Mesothelial cell of epicardium (in vitro differentiated cells): ENCODE data around the gene MAPKBP1. TPM values are rescaled to one million over a fixed set of nuclear protein-coding genes. Genes with fewer than 3 reads are reported as not detected.

Source experiments
- DNase-seq, 2 experiments: peaks; one replicate each; pipeline ENCODE4 v3.0.0; 2021; ENCODE audit warnings: low spot score in 2 of 2; ENCODE audit not compliant: unreplicated experiment in 2 of 2
- H3K27ac Mint-ChIP-seq: 2 replicates; pipeline ENCODE4 v1.8.0; 2021; ENCODE audit warnings: mixed read lengths
- H3K27me3 Mint-ChIP-seq: 2 replicates; pipeline ENCODE4 v1.8.0; 2021; ENCODE audit warnings: low read depth, mixed read lengths
- H3K36me3 Mint-ChIP-seq: 2 replicates; pipeline ENCODE4 v1.8.0; 2021; ENCODE audit warnings: mixed read lengths
- H3K4me1 Mint-ChIP-seq: 2 replicates; pipeline ENCODE4 v1.8.0; 2021; ENCODE audit warnings: mixed read lengths
- H3K4me3 Mint-ChIP-seq: 2 replicates; pipeline ENCODE4 v1.8.0; 2021; ENCODE audit warnings: mild to moderate bottlenecking, moderate library complexity, mixed read lengths
- H3K9me3 Mint-ChIP-seq: 2 replicates; pipeline ENCODE4 v1.8.0; 2021; ENCODE audit warnings: mixed read lengths
- CTCF ChIP-seq: fragments of 200-600 bp; sonication (generic); IDR thresholded peaks from one replicate; pipeline ENCODE4 v1.5.0; 2021; ENCODE audit warnings: antibody characterized with exemption; ENCODE audit not compliant: unreplicated experiment
- total RNA-seq: library from RNA; stranded (reverse); gene quantifications from 3 replicates; pipeline ENCODE4 v1.2.1, GENCODE V29; 2021

MAPKBP1 gene
- total RNA-seq, 1 donor from 2014 or later: 40.8 TPM

GRCh38 chr15:41838400-41838897, 64.2 kb downstream of the MAPKBP1 start, which contains the start of gene PLA2G4B:
Gene PLA2G4B, plus strand, starts transcription at chr15:41838847. Its CDS starts 67 bp downstream, at chr15:41838914.
- H3K27me3 Mint-ChIP-seq: no peaks in the 10 kb centered on the region
- H3K4me3 Mint-ChIP-seq: no peak within 1 kb of the TSS
- H3K9me3 Mint-ChIP-seq: no peaks in the 10 kb centered on the region
- peaks cover 40% of the 10 kb centered on the region for H3K4me1 Mint-ChIP-seq
- peaks cover 6% of the 10 kb centered on the region for H3K36me3 Mint-ChIP-seq
- H3K27ac Mint-ChIP-seq: peak within 1 kb of the TSS; percentile 47
- no peak for DNase-seq
- no peak for TF ChIP-seq CTCF

- no peak for DNase-seq
- peaks cover 6% of the 10 kb centered on the region for H3K36me3 Mint-ChIP-seq
- H3K27me3 Mint-ChIP-seq: no peaks in the 10 kb centered on the region
- TF ChIP-seq CTCF: no peak
- no peak overlapping the region for H3K27ac Mint-ChIP-seq
- no peaks in the 10 kb centered on the region for H3K9me3 Mint-ChIP-seq
- peaks cover 32% of the 10 kb centered on the region for H3K4me1 Mint-ChIP-seq
- H3K4me3 Mint-ChIP-seq: no peak overlapping the region
Measured at GRCh38 chr15:41839781-41840491, 65.7 kb downstream of the MAPKBP1 start.

GRCh38 chr15:41840673-41841072, 66.4 kb downstream of the MAPKBP1 start:
- Mint-ChIP-seq H3K4me1 (peaks cover 32% of the 10 kb centered on the region), H3K9me3 (no peaks in the 10 kb centered on the region), H3K36me3 (peaks cover 6% of the 10 kb centered on the region), H3K27me3 (no peaks in the 10 kb centered on the region), H3K27ac (peak overlapping the region; percentile 59), H3K4me3 (no peak overlapping the region)
- TF ChIP-seq CTCF: no peak
- no peak for DNase-seq

- peaks cover 7% of the 10 kb centered on the region for H3K36me3 Mint-ChIP-seq
- H3K9me3 Mint-ChIP-seq: no peaks in the 10 kb centered on the region
- no peaks in the 10 kb centered on the region for H3K27me3 Mint-ChIP-seq
- H3K4me3 Mint-ChIP-seq: no peak overlapping the region
- TF ChIP-seq CTCF: no peak
- DNase-seq: no peak
- H3K4me1 Mint-ChIP-seq: peaks cover 32% of the 10 kb centered on the region
- H3K27ac Mint-ChIP-seq: peak overlapping the region; percentile 59
Measured at GRCh38 chr15:41841131-41841530, 66.8 kb downstream of the MAPKBP1 start.

GRCh38 chr15:41842229-41842628, 67.9 kb downstream of the MAPKBP1 start:
- H3K4me3 Mint-ChIP-seq: no peak overlapping the region
- peaks cover 30% of the 10 kb centered on the region for H3K4me1 Mint-ChIP-seq
- no peak for DNase-seq
- no peak for TF ChIP-seq CTCF
- no peaks in the 10 kb centered on the region for H3K9me3 Mint-ChIP-seq
- H3K36me3 Mint-ChIP-seq: peaks cover 7% of the 10 kb centered on the region
- no peak overlapping the region for H3K27ac Mint-ChIP-seq
- no peaks in the 10 kb centered on the region for H3K27me3 Mint-ChIP-seq
